ENCODE data around the gene PTPRCAP. TPM values are rescaled to one million over a fixed set of nuclear protein-coding genes. Genes with fewer than 3 reads are reported as not detected.

The PTPRCAP gene
- total and polyA plus RNA-seq, 2 donors from 2014 or later: 4.7 to 20.3 TPM

- FAIRE-seq (no peak), DNase-seq (no peak)
- intact Hi-C loops (cut with DNase I): no loop called here
These were observed 30.9 kb upstream of the PTPRCAP start for GRCh38 chr11:67468456-67468758.

GRCh38 chr11:67468056-67468455 is 30.6 kb upstream of the PTPRCAP start:
- peak in 3 of 5 donors; percentile 35 to 88 (median 65) for DNase-seq
- H3K9ac ChIP-seq (ENCODE audit: low read length in 3 of 3): peak overlapping the region in 2 of 3 donors; percentile 82 to 96
- H3K4me1 ChIP-seq (ENCODE audit: control insufficient read depth in 2 of 3, insufficient read depth in 2 of 3, low read depth in 1 of 3, low read length in 3 of 3): peaks cover 0 to 23% (median 12%) of the 10 kb centered on the region in 3 donors
- H3K27me3 ChIP-seq (ENCODE audit: control insufficient read depth, insufficient read depth, low read length): no peaks in the 10 kb centered on the region
- peak overlapping the region; percentile 81 to 88 for H3K27ac ChIP-seq (ENCODE audit: low read depth in 2 of 2, low read length in 2 of 2)
- TF ChIP-seq CTCF (IDR thresholded peaks at IDR 0.05; ENCODE audit: borderline replicate concordance, extremely low read depth, insufficient read depth): no peak
- H3K9me3 ChIP-seq (ENCODE audit: control insufficient read depth in 2 of 3, insufficient read depth in 1 of 3, low read length in 3 of 3): no peaks in the 10 kb centered on the region
- H3K36me3 ChIP-seq (ENCODE audit: control insufficient read depth in 2 of 3, insufficient read depth in 3 of 3, low read length in 3 of 3): no peaks in the 10 kb centered on the region
- H3K4me3 ChIP-seq (ENCODE audit: low read length in 3 of 3): peak overlapping the region; percentile 47 to 76 (median 74)
- intact Hi-C loops (cut with DNase I): no loop called here
- no peak for FAIRE-seq

More at GRCh38 chr11:67468456-67468758, 30.9 kb upstream of the PTPRCAP start:
- Histone ChIP-seq H3K4me1 (ENCODE audit: control insufficient read depth in 2 of 3, insufficient read depth in 2 of 3, low read depth in 1 of 3, low read length in 3 of 3) (peaks cover 0 to 23% (median 12%) of the 10 kb centered on the region in 3 donors), H3K9ac (ENCODE audit: low read length in 3 of 3) (peak overlapping the region; percentile 32 to 96 (median 82)), H3K9me3 (ENCODE audit: control insufficient read depth in 2 of 3, insufficient read depth in 1 of 3, low read length in 3 of 3) (no peaks in the 10 kb centered on the region), H3K4me3 (ENCODE audit: low read length in 3 of 3) (peak overlapping the region; percentile 47 to 76 (median 74)), H3K27me3 (ENCODE audit: control insufficient read depth, insufficient read depth, low read length) (no peaks in the 10 kb centered on the region), H3K36me3 (ENCODE audit: control insufficient read depth in 2 of 3, insufficient read depth in 3 of 3, low read length in 3 of 3) (no peaks in the 10 kb centered on the region), H3K27ac (ENCODE audit: low read depth in 2 of 2, low read length in 2 of 2) (peak overlapping the region; percentile 81 to 88)
- no peak for TF ChIP-seq CTCF (IDR thresholded peaks at IDR 0.05; ENCODE audit: borderline replicate concordance, extremely low read depth, insufficient read depth)

- peak in 1 of 5 donors; percentile 71 for DNase-seq
- Histone ChIP-seq H3K9ac (ENCODE audit: low read length in 3 of 3) (peak overlapping the region in 1 of 3 donors; percentile 82), H3K9me3 (ENCODE audit: control insufficient read depth in 2 of 3, insufficient read depth in 1 of 3, low read length in 3 of 3) (no peaks in the 10 kb centered on the region), H3K4me1 (ENCODE audit: control insufficient read depth in 2 of 3, insufficient read depth in 2 of 3, low read depth in 1 of 3, low read length in 3 of 3) (peaks cover 0 to 23% (median 12%) of the 10 kb centered on the region in 3 donors), H3K4me3 (ENCODE audit: low read length in 3 of 3) (no peak overlapping the region), H3K27ac (ENCODE audit: low read depth in 2 of 2, low read length in 2 of 2) (peak overlapping the region in 1 of 2 donors; percentile 54), H3K27me3 (ENCODE audit: control insufficient read depth, insufficient read depth, low read length) (no peaks in the 10 kb centered on the region), H3K36me3 (ENCODE audit: control insufficient read depth in 2 of 3, insufficient read depth in 3 of 3, low read length in 3 of 3) (no peaks in the 10 kb centered on the region)
- TF ChIP-seq CTCF (IDR thresholded peaks at IDR 0.05; ENCODE audit: borderline replicate concordance, extremely low read depth, insufficient read depth): no peak
- intact Hi-C loops (cut with DNase I): no loop called here
- no peak for FAIRE-seq
These were observed 29.7 kb upstream of the PTPRCAP start for GRCh38 chr11:67466962-67467771.

Data from kidney (tissue), 14 donors.